HCT116 (cell line): ENCODE data around the gene RPH3AL. TPM values are rescaled to one million over a fixed set of nuclear protein-coding genes. Genes with fewer than 3 reads are reported as not detected.

ENCODE experiments used
- ATAC-seq: fragments of 200-7000 bp; cut with Tn5 transposase; 2 replicates; pipeline ENCODE4 v1.9.1; 2020; ENCODE audit warnings: mild to moderate bottlenecking, moderate library complexity
- BruUV-seq: library from RNA; stranded (reverse); fragments of 400-500 nt; replicated peaks from 2 replicates; lab custom pipeline; 2021; lab: Mats Ljungman, UMichigan
- CTCF ChIA-PET: fragments of 300-600 bp; sonication (Branson Sonifier 250); formaldehyde crosslinking; loops from one replicate; lab custom pipeline; 2021; ENCODE audit warnings: antibody characterized with exemption; lab: Charles Lee
- POLR2A ChIA-PET: fragments of 300-600, 350-600 bp; sonication (Branson Sonifier 250); formaldehyde crosslinking; loops from one replicate; lab custom pipeline; 2021; ENCODE audit warnings: antibody characterized with exemption; lab: Charles Lee
- RAD21 ChIA-PET, 2 experiments: fragments of 300-600 bp; sonication (Branson Sonifier 250); formaldehyde crosslinking; loops; one replicate each; lab custom pipeline; 2023; ENCODE audit warnings: low total read pairs in 2 of 2; ENCODE audit not compliant: uncharacterized antibody in 2 of 2, unreplicated experiment in 2 of 2, low non-redundant PET in 1 of 2; lab: Charles Lee
- DNase-seq: peaks from one replicate; pipeline ENCODE4 v3.0.0-alpha.2; 2010; ENCODE audit warnings: low read depth, low spot score
- H2AFZ ChIP-seq: fragments of 200-600 bp; shearing (Covaris generic), sonication (generic); 2 replicates; pipeline ENCODE4 v1.6.1; 2017; ENCODE audit warnings: low read depth, mixed run types, mixed read lengths, antibody characterized with exemption, low read length; ENCODE audit not compliant: poor library complexity, severe bottlenecking
- H3K27ac ChIP-seq: 2 replicates; pipeline ENCODE4 v1.5.1; 2012; ENCODE audit warnings: low read depth, low read length
- H3K27me3 ChIP-seq: fragments of 200-600 bp; sonication (generic); 2 replicates; pipeline ENCODE4 v1.6.1; 2016; ENCODE audit warnings: mixed run types, low read length, mixed read lengths; ENCODE audit not compliant: insufficient read depth
- H3K36me3 ChIP-seq, 2 experiments: fragments of 200-500 bp in 1 of 2; fragments of 200-600 bp in 1 of 2; sonication (Bioruptor generic) in 1 of 2; sonication (generic) in 1 of 2; 2 replicates each; pipeline versions ENCODE4 v1.5.1 to v1.6.1; 2014 to 2016; ENCODE audit warnings: low read length in 2 of 2, inconsistent platforms in 1 of 2, mixed read lengths in 1 of 2, mixed run types in 1 of 2; ENCODE audit not compliant: insufficient read depth in 2 of 2, control insufficient read depth in 1 of 2
- H3K4me1 ChIP-seq, 2 experiments: fragments of 200-600 bp in 1 of 2; sonication (generic) in 1 of 2; 2 replicates each; pipeline versions ENCODE4 v1.5.1 to v1.6.1; 2012 to 2017; ENCODE audit warnings: low read length in 2 of 2, inconsistent platforms in 1 of 2, mild to moderate bottlenecking in 1 of 2, mixed read lengths in 1 of 2, mixed run types in 1 of 2, moderate library complexity in 1 of 2; ENCODE audit not compliant: insufficient read depth in 2 of 2, control insufficient read depth in 1 of 2
- H3K4me2 ChIP-seq: fragments of 200-600 bp; sonication (generic); 2 replicates; pipeline ENCODE4 v1.6.1; 2017; ENCODE audit warnings: mixed run types, low read length, mixed read lengths
- H3K4me3 ChIP-seq, 2 experiments: fragments of 200-600 bp in 1 of 2; sonication (generic) in 1 of 2; replicated peaks in 1 of 2; 2 replicates each; pipeline ENCODE4 v1.5.1; 2011 to 2016; ENCODE audit warnings: low read length in 2 of 2, control low read depth in 1 of 2, low read depth in 1 of 2, mild to moderate bottlenecking in 1 of 2, mixed read lengths in 1 of 2, mixed run types in 1 of 2
- H3K79me2 ChIP-seq: fragments of 200-600 bp; sonication (generic); 2 replicates; pipeline ENCODE4 v1.6.1; 2017; ENCODE audit warnings: mild to moderate bottlenecking, mixed run types, low read length, moderate library complexity, mixed read lengths; ENCODE audit not compliant: insufficient read depth
- H3K9ac ChIP-seq: fragments of 200-600 bp; sonication (generic); 2 replicates; pipeline ENCODE4 v1.6.1; 2016; ENCODE audit warnings: low read length, mixed read lengths
- H3K9me2 ChIP-seq: fragments of 200-600 bp; sonication (generic), shearing (Covaris generic); 2 replicates; pipeline ENCODE4 v1.6.1; 2017; ENCODE audit warnings: mixed run types, mild to moderate bottlenecking, moderate library complexity; ENCODE audit not compliant: insufficient read depth
- H3K9me3 ChIP-seq, 2 experiments: fragments of 200-500 bp in 1 of 2; fragments of 200-600 bp in 1 of 2; sonication (Bioruptor generic) in 1 of 2; sonication (generic) in 1 of 2; 2 replicates each; pipeline ENCODE4 v1.6.1; 2014 to 2017; ENCODE audit warnings: low read length in 2 of 2, mixed read lengths in 2 of 2, inconsistent platforms in 1 of 2, low read depth in 1 of 2, mild to moderate bottlenecking in 1 of 2, mixed run types in 1 of 2, moderate library complexity in 1 of 2; ENCODE audit not compliant: control insufficient read depth in 1 of 2, insufficient read depth in 1 of 2
- H4K20me1 ChIP-seq: fragments of 200-600 bp; sonication (generic), shearing (Covaris generic); 2 replicates; pipeline ENCODE4 v1.6.1; 2017; ENCODE audit warnings: mixed run types, mild to moderate bottlenecking, moderate library complexity; ENCODE audit not compliant: insufficient read depth
- ATF3 ChIP-seq: IDR thresholded peaks from 2 replicates; pipeline ENCODE4 v1.6.1; 2012
- CTCF ChIP-seq, 3 experiments: fragments of 200-600 bp in 1 of 3; sonication (generic) in 1 of 3; IDR thresholded peaks in 2 of 3; conservative IDR thresholded peaks in 1 of 3; 2 replicates each; pipeline ENCODE4 v1.5.1; 2012 to 2017; ENCODE audit warnings: low read depth in 2 of 3, low read length in 2 of 3, antibody characterized with exemption in 1 of 3, borderline replicate concordance in 1 of 3, control low read depth in 1 of 3, mild to moderate bottlenecking in 1 of 3, mixed read lengths in 1 of 3, mixed run types in 1 of 3, moderate library complexity in 1 of 3; ENCODE audit not compliant: insufficient read depth in 1 of 3
- EGR1 ChIP-seq: IDR thresholded peaks from 2 replicates; pipeline ENCODE4 v1.6.1; 2012; ENCODE audit warnings: low read depth
- ELF1 ChIP-seq: IDR thresholded peaks from 2 replicates; pipeline ENCODE4 v1.6.1; 2012; ENCODE audit warnings: low read depth, borderline replicate concordance
- EZH2 ChIP-seq: fragments of 200-600 bp; sonication (generic); IDR thresholded peaks from 2 replicates; pipeline ENCODE4 v1.6.1; 2017; ENCODE audit warnings: antibody characterized with exemption, mixed run types
- EZH2phosphoT487 ChIP-seq: fragments of 200-600 bp; IDR thresholded peaks from 2 replicates; pipeline ENCODE4 v1.6.1; 2018; ENCODE audit warnings: antibody characterized with exemption, borderline replicate concordance
- POLR2AphosphoS5 ChIP-seq: IDR thresholded peaks from 2 replicates; pipeline ENCODE4 v1.6.1; 2011; ENCODE audit warnings: mild to moderate bottlenecking, low read depth, low read length, moderate library complexity
- RAD21 ChIP-seq: IDR thresholded peaks from 2 replicates; pipeline ENCODE4 v1.6.1; 2012; ENCODE audit warnings: low read depth, mild to moderate bottlenecking
- REST ChIP-seq: IDR thresholded peaks from 2 replicates; pipeline ENCODE4 v1.6.1; 2012; ENCODE audit warnings: low read depth
- SIN3A ChIP-seq: IDR thresholded peaks from 2 replicates; pipeline ENCODE4 v1.6.1; 2012; ENCODE audit warnings: low read depth
- SP1 ChIP-seq: IDR thresholded peaks from 2 replicates; pipeline ENCODE4 v1.6.1; 2012; ENCODE audit warnings: low read depth
- YY1 ChIP-seq: IDR thresholded peaks from 2 replicates; pipeline ENCODE4 v1.6.1; 2011; ENCODE audit warnings: low read length, low read depth, moderate library complexity, mild to moderate bottlenecking; ENCODE audit not compliant: insufficient replicate concordance; ENCODE audit errors: extremely low read depth
- ZBTB33 ChIP-seq: IDR thresholded peaks from 2 replicates; pipeline ENCODE4 v1.6.1; 2011; ENCODE audit warnings: mild to moderate bottlenecking, low read length, moderate library complexity; ENCODE audit not compliant: insufficient replicate concordance; ENCODE audit errors: extremely low read depth
- intact Hi-C: fragments of 100-400 bp; cut with micrococcal nuclease; formaldehyde crosslinking; loops from 2 replicates; pipeline ENCODE4 v1.10.0; 2022
- total RNA-seq: library from RNA; stranded (reverse); gene quantifications from one replicate; pipeline ENCODE4 v1.2.1, GENCODE V29; 2021; ENCODE audit not compliant: unreplicated experiment

The RPH3AL gene
- total RNA-seq, 1 experiment from 2014 or later = 17.0 TPM

- H3K9me2 ChIP-seq = no peaks in the 10 kb centered on the region
- DNase-seq (no peak), ATAC-seq (no peak)
- H3K4me3 ChIP-seq = no peak overlapping the region
- TF ChIP-seq CTCF (IDR thresholded peaks at IDR 0.05 in 2 of 3, conservative IDR thresholded peaks at IDR 0.05 in 1 of 3; ENCODE audit: borderline replicate concordance in 1 of 3, insufficient read depth in 1 of 3, low read depth in 2 of 3, low read length in 2 of 3) (no peak), SP1 (no peak), EZH2 (no peak), RAD21 (no peak), REST (no peak), SIN3A (no peak), ATF3 (no peak), YY1 (no peak), ELF1 (no peak), POLR2AphosphoS5 (no peak), EGR1 (no peak), EZH2phosphoT487 (no peak), ZBTB33 (no peak)
- H3K79me2 ChIP-seq = no peaks in the 10 kb centered on the region
- no peaks in the 10 kb centered on the region for H4K20me1 ChIP-seq
- ChIA-PET CTCF (no interaction called here), POLR2A (interaction anchor here (0.7 kb wide), 1 partner anchor 79 kb away, joined by 3 read pairs; no protein-coding TSS in a partner anchor), RAD21 (no interaction called here)
- no TSS peak for BruUV-seq
- H2AFZ ChIP-seq = no peak overlapping the region
- H3K27ac ChIP-seq = no peak overlapping the region
- H3K9ac ChIP-seq = no peak overlapping the region
- intact Hi-C loops = no loop called here
- H3K36me3 ChIP-seq = no peaks in the 10 kb centered on the region
- no peaks in the 10 kb centered on the region for H3K4me1 ChIP-seq
- H3K4me2 ChIP-seq = no peak overlapping the region
- H3K27me3 ChIP-seq = no peaks in the 10 kb centered on the region
- no peaks in the 10 kb centered on the region for H3K9me3 ChIP-seq
Observed at GRCh38 chr17:306536-307294, 45.9 kb downstream of the RPH3AL start.
